Breast epithelium (tissue), 4 donors: ENCODE measurements around the gene LMBR1. TPM values are rescaled to one million over a fixed set of nuclear protein-coding genes. Genes with fewer than 3 reads are reported as not detected.

Source experiments
- DNase-seq, 2 donors: peaks; one replicate each; pipeline ENCODE4 v3.0.0-alpha.2; 2019; ENCODE audit warnings: low spot score in 2 of 2
- H3K27ac ChIP-seq, 2 donors: fragments of 200-600 bp; sonication (generic) in 1 of 2; one replicate each; pipeline ENCODE4 v1.5.1; 2016 to 2019; ENCODE audit warnings: mild to moderate bottlenecking in 1 of 2
- H3K27me3 ChIP-seq, 2 donors: fragments of 200-600 bp; sonication (generic) in 1 of 2; one replicate each; pipeline versions ENCODE4 v1.5.1 to v1.6.0; 2017 to 2019; ENCODE audit warnings: control low read depth in 1 of 2, mild to moderate bottlenecking in 1 of 2
- H3K36me3 ChIP-seq: fragments of 200-600 bp; one replicate; pipeline ENCODE4 v1.5.1; 2019
- H3K4me1 ChIP-seq, 2 donors: fragments of 200-600 bp; sonication (generic); one replicate each; pipeline ENCODE4 v1.5.1; 2016 to 2019; ENCODE audit warnings: control low read depth in 1 of 2
- H3K4me3 ChIP-seq, 3 donors: fragments of 200-600 bp; sonication (generic); 1 replicate in 2 of 3; 2 replicates in 1 of 3; pipeline ENCODE4 v1.5.1; 2016 to 2019; ENCODE audit warnings: mild to moderate bottlenecking in 3 of 3, moderate library complexity in 2 of 3
- H3K9me3 ChIP-seq, 2 donors: fragments of 200-600 bp; sonication (generic) in 1 of 2; one replicate each; pipeline ENCODE4 v1.5.1; 2016 to 2019; ENCODE audit warnings: control low read depth in 1 of 2
- POLR2A ChIP-seq: fragments of 450-650 bp; IDR thresholded peaks from one replicate; pipeline ENCODE4 v1.6.1; 2016; ENCODE audit warnings: antibody characterized with exemption, mild to moderate bottlenecking, moderate library complexity
- POLR2AphosphoS5 ChIP-seq, 3 donors: sonication (generic); formaldehyde crosslinking; IDR thresholded peaks; one replicate each; pipeline ENCODE4 v1.6.1; 2017; ENCODE audit warnings: antibody characterized with exemption in 3 of 3
- intact Hi-C: fragments of 100-400 bp; cut with DNase I; formaldehyde crosslinking; loops from one replicate; pipeline ENCODE4 v1.15.1; 2023; ENCODE audit warnings: low total_unique reads
- total RNA-seq, 3 donors: library from RNA; depleted of rRNA; stranded (reverse); fragments of >200 nt; gene quantifications; one replicate each; pipeline ENCODE4 v1.1.0, GENCODE V29; 2016
- TF ChIP-seq, protein P1 (sequence below), 3 donors: fragments of 450-650 bp; IDR thresholded peaks; one replicate each; pipeline ENCODE4 v1.5.1; 2016 to 2017; ENCODE audit warnings: antibody characterized with exemption in 3 of 3, mild to moderate bottlenecking in 3 of 3, moderate library complexity in 3 of 3

LMBR1 gene
- total RNA-seq, 3 donors from 2014 or later, result 69.0 to 90.6 (median 88.8) TPM

DNA sequence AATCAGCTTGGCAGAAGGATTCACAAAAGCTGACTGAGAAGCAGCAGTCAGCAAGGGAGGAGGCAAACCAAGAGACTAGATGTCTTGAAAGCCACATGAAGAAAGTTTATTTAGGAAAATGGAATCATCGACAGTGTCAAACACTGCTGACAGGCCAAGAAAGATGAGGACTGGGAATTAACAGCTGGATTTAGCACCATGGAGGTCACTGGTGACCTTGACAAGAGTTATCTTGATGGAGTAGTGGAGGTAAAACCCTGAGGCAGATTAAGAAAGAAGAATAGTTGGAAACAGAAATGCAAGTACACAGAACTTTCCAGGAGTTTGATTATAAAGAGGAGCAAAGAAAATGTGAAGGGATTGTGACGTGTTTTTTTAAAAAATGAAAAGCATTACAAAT, 51.5 kb downstream of the LMBR1 start:
- intact Hi-C loops, result no loop called here
- TF ChIP-seq POLR2AphosphoS5 (IDR thresholded peaks at IDR 0.05) (no peak), POLR2A (no peak)
- TF ChIP-seq, protein P1, sequence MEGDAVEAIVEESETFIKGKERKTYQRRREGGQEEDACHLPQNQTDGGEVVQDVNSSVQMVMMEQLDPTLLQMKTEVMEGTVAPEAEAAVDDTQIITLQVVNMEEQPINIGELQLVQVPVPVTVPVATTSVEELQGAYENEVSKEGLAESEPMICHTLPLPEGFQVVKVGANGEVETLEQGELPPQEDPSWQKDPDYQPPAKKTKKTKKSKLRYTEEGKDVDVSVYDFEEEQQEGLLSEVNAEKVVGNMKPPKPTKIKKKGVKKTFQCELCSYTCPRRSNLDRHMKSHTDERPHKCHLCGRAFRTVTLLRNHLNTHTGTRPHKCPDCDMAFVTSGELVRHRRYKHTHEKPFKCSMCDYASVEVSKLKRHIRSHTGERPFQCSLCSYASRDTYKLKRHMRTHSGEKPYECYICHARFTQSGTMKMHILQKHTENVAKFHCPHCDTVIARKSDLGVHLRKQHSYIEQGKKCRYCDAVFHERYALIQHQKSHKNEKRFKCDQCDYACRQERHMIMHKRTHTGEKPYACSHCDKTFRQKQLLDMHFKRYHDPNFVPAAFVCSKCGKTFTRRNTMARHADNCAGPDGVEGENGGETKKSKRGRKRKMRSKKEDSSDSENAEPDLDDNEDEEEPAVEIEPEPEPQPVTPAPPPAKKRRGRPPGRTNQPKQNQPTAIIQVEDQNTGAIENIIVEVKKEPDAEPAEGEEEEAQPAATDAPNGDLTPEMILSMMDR (IDR thresholded peaks at IDR 0.05), result no peak
- Histone ChIP-seq H3K27me3 (no peaks in the 10 kb centered on the region), H3K4me3 (no peak overlapping the region), H3K4me1 (no peaks in the 10 kb centered on the region), H3K27ac (no peak overlapping the region), H3K9me3 (no peaks in the 10 kb centered on the region), H3K36me3 (no peaks in the 10 kb centered on the region)
- DNase-seq, result no peak

- TF ChIP-seq, protein P1 (IDR thresholded peaks at IDR 0.05), result no peak
- TF ChIP-seq POLR2A, result no peak
- TF ChIP-seq POLR2AphosphoS5 (IDR thresholded peaks at IDR 0.05), result no peak
- no peak for DNase-seq
- no peak overlapping the region for H3K4me3 ChIP-seq
- H3K4me1 ChIP-seq, result no peaks in the 10 kb centered on the region
- H3K27me3 ChIP-seq, result no peaks in the 10 kb centered on the region
- intact Hi-C loops, result no loop called here
- no peak overlapping the region for H3K27ac ChIP-seq
- H3K9me3 ChIP-seq, result no peaks in the 10 kb centered on the region
- H3K36me3 ChIP-seq, result no peaks in the 10 kb centered on the region
These were observed 52.8 kb downstream of the LMBR1 start for GRCh38 chr7:156840134-156840533.

DNA sequence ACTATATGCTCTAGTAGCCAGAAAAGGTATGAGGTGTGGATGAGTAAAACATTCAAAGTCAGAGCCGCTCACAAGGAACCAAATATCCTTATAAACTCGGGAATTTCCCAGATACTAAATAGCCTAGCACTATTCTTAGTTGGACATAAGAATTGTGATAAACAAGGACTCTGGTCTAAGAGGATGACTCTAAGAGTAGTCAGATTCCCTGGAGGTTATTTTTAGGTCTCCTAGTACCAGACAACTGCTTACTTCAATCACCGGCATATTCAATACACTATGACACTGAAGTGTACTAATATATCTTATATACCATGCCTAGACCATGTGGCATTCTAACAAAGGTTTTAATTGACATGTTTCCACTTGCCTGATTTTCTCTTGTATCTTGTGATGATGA, 56.5 kb downstream of the LMBR1 start:
- no peak for TF ChIP-seq POLR2A
- TF ChIP-seq, protein P1 (IDR thresholded peaks at IDR 0.05), result no peak
- TF ChIP-seq POLR2AphosphoS5 (IDR thresholded peaks at IDR 0.05), result no peak

GRCh38 chr7:156834462-156834861, 58.5 kb downstream of the LMBR1 start:
- Histone ChIP-seq H3K4me3 (no peak overlapping the region), H3K27me3 (no peaks in the 10 kb centered on the region), H3K4me1 (no peaks in the 10 kb centered on the region), H3K9me3 (no peaks in the 10 kb centered on the region), H3K27ac (no peak overlapping the region), H3K36me3 (no peaks in the 10 kb centered on the region)
- no peak for DNase-seq
- TF ChIP-seq, protein P1 (IDR thresholded peaks at IDR 0.05), result no peak
- TF ChIP-seq POLR2A (no peak), POLR2AphosphoS5 (IDR thresholded peaks at IDR 0.05) (no peak)
- intact Hi-C loops, result no loop called here

More for the DNA sequence above, 56.5 kb downstream of the LMBR1 start:
- Histone ChIP-seq H3K4me3 (no peak overlapping the region), H3K4me1 (no peaks in the 10 kb centered on the region), H3K9me3 (no peaks in the 10 kb centered on the region), H3K36me3 (no peaks in the 10 kb centered on the region), H3K27me3 (no peaks in the 10 kb centered on the region), H3K27ac (no peak overlapping the region)
- intact Hi-C loops, result no loop called here
- no peak for DNase-seq

DNA sequence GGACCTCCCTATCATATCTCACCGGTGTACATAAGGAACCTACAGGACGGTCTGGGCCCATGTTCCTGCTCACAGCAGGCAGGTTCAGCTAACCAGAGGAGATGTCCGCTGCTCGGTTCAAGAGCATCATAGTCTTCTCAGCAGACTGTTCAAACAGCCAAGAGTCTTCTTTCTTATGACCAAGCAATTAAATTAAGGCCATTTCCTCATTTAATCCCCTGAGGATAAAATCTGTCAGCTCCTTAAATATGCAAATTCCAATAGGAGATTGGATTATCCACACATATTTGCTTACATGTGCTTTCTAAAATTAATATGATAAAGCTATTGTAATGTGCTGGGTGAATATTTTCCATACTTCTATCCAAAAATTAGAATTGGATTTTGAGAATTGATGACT, 59.7 kb downstream of the LMBR1 start:
- TF ChIP-seq POLR2AphosphoS5 (IDR thresholded peaks at IDR 0.05) (no peak), POLR2A (no peak)
- TF ChIP-seq, protein P1 (IDR thresholded peaks at IDR 0.05), result no peak
- Histone ChIP-seq H3K4me3 (no peak overlapping the region), H3K27me3 (no peaks in the 10 kb centered on the region), H3K36me3 (no peaks in the 10 kb centered on the region), H3K9me3 (no peaks in the 10 kb centered on the region), H3K4me1 (no peaks in the 10 kb centered on the region), H3K27ac (no peak overlapping the region)
- DNase-seq, result no peak
- intact Hi-C loops, result no loop called here
